AG10803 (cell line): ENCODE data around the gene AFAP1.

Experiments
- DNase-seq: peaks from one replicate; pipeline ENCODE4 v3.0.0; 2010; ENCODE audit warnings: low read depth
- H3K4me3 ChIP-seq: 2 replicates; pipeline ENCODE4 v1.5.1; 2011; ENCODE audit warnings: mild to moderate bottlenecking, low read length, control low read depth
- TF ChIP-seq, protein P1 (sequence below): conservative IDR thresholded peaks from 2 replicates; pipeline ENCODE4 v1.5.1; 2011; ENCODE audit warnings: mild to moderate bottlenecking, low read length, control low read depth, inconsistent platforms

Gene AFAP1

DNA sequence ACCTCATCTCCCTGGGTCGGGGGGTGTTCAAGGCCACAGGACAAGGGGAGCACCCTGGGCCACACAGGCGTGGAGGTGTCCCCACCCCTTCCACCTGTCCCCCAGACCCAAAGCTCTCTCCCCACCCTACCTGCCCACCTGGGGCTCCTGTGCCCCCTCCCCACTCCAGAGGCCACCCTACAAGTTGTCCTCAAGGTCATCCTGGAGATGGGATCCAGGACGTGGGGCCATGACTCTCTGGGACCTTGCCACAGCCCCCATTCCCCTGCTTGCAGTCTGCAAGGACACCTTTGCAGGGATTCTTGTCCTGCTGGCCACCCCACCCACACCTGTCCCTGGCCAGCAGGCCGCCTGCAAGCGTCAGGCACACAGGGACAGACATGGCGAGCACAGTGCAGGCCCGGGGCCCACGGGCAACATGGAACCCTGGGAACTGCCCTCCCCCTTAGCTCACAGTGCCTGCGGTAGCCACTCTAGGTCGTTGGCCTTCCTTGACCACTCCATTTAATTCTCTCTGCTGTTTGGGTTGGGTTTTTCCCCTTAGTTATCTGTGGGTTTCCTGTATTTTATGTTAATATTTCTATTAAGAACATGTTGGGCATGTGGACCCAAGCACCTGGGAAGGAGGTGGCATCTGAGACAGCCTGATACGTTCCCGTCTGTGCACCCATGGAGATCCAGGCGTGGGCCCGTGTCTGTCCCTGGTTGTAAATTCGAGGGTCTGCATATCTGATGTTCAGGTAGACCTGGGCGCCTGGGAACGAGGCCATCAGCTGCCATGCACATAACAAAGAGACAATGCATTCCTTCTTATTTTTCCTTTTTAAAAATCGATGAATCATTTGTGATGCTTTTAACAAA lies 197.5 kb downstream of the AFAP1 start:
- H3K4me3 ChIP-seq, result no peak overlapping the region
- DNase-seq, result no peak
- TF ChIP-seq, protein P1, sequence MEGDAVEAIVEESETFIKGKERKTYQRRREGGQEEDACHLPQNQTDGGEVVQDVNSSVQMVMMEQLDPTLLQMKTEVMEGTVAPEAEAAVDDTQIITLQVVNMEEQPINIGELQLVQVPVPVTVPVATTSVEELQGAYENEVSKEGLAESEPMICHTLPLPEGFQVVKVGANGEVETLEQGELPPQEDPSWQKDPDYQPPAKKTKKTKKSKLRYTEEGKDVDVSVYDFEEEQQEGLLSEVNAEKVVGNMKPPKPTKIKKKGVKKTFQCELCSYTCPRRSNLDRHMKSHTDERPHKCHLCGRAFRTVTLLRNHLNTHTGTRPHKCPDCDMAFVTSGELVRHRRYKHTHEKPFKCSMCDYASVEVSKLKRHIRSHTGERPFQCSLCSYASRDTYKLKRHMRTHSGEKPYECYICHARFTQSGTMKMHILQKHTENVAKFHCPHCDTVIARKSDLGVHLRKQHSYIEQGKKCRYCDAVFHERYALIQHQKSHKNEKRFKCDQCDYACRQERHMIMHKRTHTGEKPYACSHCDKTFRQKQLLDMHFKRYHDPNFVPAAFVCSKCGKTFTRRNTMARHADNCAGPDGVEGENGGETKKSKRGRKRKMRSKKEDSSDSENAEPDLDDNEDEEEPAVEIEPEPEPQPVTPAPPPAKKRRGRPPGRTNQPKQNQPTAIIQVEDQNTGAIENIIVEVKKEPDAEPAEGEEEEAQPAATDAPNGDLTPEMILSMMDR, result no peak

DNA sequence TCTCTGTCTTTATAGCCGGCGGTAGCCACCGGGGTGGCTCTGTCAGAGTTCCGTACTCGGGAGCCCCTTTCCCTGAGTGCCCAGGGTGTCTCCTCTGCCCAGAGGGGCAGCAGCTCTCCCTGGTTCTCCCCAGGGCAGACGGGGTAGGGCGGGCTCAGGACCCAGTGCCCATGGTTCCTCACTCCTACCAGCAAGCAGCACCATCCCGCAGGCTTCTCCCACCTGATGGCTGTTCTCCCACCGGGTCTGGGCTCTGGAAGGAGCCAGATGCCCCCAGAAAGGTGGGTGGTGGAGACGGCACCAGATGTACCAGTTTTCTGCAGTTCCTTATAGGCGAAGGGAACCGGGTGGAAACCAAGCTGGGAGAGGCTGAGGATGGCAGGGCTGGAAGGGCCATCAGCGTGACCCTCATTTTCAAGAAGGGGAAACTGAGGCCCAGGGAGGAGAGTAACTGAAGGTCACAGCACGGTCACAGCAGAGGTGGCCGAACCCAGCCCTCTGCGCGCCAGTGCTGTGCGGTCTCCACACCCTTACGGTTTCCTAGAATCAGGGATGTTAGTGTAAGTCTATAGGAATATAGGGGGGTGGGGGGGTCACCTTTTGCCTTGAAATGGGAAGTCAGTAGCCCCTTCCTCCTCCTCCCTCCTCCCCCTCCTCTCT lies 198.7 kb downstream of the AFAP1 start:
- DNase-seq, result no peak
- H3K4me3 ChIP-seq, result no peak overlapping the region
- TF ChIP-seq, protein P1, result no peak

DNA sequence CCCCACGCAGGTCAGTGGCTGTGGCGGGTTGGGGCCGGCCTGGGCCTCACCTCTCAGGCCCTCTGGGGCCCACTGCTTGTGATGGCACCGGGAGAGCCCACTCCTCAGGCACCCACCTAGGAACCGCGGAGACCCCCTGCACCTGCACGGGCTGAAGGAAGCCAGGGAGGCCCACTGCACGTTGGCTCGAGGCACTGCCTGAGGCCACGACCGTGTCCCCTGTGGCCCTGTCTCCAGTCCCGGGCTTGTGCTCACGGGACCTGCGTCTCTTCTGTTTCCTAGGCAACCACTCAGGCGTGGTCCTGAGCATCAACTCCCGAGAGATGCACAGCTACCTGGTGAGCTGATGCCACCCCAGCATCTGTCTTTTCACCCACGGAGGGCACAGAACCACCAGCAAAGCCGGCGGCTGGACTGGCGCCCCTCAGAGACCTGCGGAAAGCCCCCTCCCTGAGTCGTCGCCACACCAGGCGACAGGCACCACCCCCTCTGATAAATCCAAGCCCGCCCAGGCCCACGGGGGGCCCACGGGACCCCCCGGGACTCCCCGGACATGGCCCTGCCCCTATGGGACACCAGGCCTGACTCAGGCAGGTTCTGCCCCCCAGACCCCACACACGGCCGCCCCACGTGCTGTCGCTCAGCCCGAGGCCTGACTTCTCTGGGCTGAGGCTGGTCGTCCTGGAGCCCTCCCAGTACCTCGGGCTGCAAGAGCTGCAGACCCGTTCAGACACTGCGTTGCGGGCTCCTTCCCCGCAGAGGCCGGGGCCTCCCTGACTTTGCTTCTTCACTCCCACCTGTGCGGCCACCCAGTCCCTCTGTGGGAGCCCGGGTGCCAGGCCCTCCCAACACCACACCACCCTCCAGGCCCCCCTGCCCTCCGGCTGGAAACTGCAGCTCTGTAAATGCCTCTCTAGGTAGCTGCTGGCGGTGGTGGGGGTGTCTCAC lies 199.5 kb downstream of the AFAP1 start:
- TF ChIP-seq, protein P1, result no peak
- no peak for DNase-seq
- H3K4me3 ChIP-seq, result no peak overlapping the region

DNA sequence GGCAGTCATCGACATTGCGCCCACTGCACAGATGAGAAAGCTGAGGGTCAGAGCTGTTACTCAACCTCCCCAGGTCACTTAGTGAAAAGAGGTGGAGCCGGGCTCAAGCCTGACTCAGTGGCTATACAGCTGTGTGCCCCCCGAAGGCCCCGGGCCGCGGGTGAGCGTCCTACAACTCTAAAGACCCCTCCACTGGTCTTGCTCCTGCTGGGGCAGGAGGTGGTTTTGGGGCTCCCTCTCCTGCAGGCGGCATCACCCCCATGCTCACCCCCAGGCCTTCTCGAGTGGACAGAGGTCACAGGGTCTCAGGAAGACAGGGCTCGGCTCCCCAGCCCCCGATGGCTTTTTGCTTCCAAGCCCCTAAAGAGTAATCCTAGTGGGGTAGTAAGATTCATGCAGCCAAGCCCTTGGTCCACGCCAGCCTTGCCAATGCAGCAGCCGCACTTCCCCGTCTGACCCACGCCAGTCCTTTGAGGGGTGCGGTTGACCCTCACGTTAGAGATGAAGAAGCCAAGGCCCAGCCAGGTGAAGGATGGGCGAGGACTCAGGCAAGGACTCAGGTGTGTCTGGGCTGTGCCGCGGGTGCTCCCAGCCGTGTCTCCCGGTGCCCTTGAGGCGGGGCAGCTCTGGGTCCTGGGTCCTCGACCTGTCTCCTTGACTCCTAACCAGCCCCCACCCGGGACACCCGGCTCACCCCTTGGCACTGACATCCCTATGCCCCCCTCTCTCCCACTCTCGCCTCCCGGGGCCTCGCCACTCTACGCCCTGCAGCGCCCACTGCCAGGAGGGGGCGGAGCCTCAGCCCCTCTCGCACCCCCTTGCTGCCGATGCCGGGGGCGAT lies 200.4 kb downstream of the AFAP1 start:
- TF ChIP-seq, protein P1, result no peak
- DNase-seq, result no peak
- no peak overlapping the region for H3K4me3 ChIP-seq

DNA sequence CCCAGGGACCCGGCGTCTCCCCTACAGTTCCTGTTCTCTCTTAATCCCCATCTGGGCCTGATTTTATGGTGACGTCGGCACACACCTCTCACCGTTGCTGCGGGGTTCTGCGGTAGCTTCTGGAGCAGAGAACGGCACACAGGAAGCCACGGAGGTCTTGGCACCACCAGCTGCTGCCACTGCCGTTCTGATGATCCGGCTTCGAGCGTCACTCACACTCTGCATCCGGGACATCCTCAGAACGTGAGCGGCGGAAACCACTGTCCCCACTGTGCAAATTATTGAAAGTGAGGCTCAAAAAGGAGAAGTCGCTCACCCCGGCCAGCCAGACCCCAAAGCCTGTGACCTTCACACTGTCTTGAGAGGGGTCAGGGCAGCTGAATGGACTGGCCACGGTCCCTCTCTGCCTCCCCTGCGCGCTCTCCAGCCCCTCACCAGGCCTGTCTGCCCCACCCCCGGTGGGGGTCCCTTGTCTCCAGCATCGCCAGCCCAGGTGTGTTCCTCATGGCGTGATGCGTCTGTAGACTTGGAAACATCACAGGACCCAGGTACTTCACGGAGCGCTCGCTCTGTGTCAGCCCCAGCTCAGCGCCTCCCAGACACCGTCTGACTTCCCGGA lies 201.1 kb downstream of the AFAP1 start:
- TF ChIP-seq, protein P1, result no peak
- no peak overlapping the region for H3K4me3 ChIP-seq
- no peak for DNase-seq
